ENCODE measurements around the gene ERP27.

ERP27 gene
- total RNA-seq: 9.7 to 15.7 (median 11.1) reads per million in 3 donors

- DNase-seq: no peak
- Histone ChIP-seq H3K4me1 (ENCODE audit: control insufficient read depth, insufficient read depth, low read length, poor library complexity, severe bottlenecking) (no peaks in the 10 kb centered on the region), H3K27ac (ENCODE audit: insufficient read depth, low read length, poor library complexity, severe bottlenecking) (no peak within 1 kb of the TSS), H3K27me3 (replicated peaks; ENCODE audit: control insufficient read depth, insufficient read depth, low read length, poor library complexity, severe bottlenecking) (no peaks in the 10 kb centered on the region), H3K9me3 (ENCODE audit: control insufficient read depth, low read length) (no peaks in the 10 kb centered on the region), H3K36me3 (ENCODE audit: control insufficient read depth, insufficient read depth, low read length) (peaks cover 44% of the 10 kb centered on the region), H3K4me3 (ENCODE audit: insufficient read depth, low read depth, low read length, poor library complexity, severe bottlenecking) (no peak within 1 kb of the TSS)
Measured at GRCh38 chr12:14938301-14938700, at the start of gene ERP27. Gene ERP27 (minus strand): TSS chr12:14938537. CDS start chr12:14938508, 29 bp downstream.

- peaks cover 6% of the 10 kb centered on the region for H3K4me1 ChIP-seq (ENCODE audit: control insufficient read depth, insufficient read depth, low read length, poor library complexity, severe bottlenecking)
- H3K9me3 ChIP-seq (ENCODE audit: control insufficient read depth, low read length): no peaks in the 10 kb centered on the region
- DNase-seq: no peak
- H3K27ac ChIP-seq (ENCODE audit: insufficient read depth, low read length, poor library complexity, severe bottlenecking): no peak overlapping the region
- H3K36me3 ChIP-seq (ENCODE audit: control insufficient read depth, insufficient read depth, low read length): no peaks in the 10 kb centered on the region
- no peak overlapping the region for H3K4me3 ChIP-seq (ENCODE audit: insufficient read depth, low read depth, low read length, poor library complexity, severe bottlenecking)
- no peaks in the 10 kb centered on the region for H3K27me3 ChIP-seq (replicated peaks; ENCODE audit: control insufficient read depth, insufficient read depth, low read length, poor library complexity, severe bottlenecking)
Measured at GRCh38 chr12:14988035-14988434, 49.7 kb upstream of the ERP27 start.

GRCh38 chr12:14986449-14986848 is 48.1 kb upstream of the ERP27 start:
- Histone ChIP-seq H3K27me3 (replicated peaks; ENCODE audit: control insufficient read depth, insufficient read depth, low read length, poor library complexity, severe bottlenecking) (no peaks in the 10 kb centered on the region), H3K4me1 (ENCODE audit: control insufficient read depth, insufficient read depth, low read length, poor library complexity, severe bottlenecking) (peaks cover 9% of the 10 kb centered on the region), H3K36me3 (ENCODE audit: control insufficient read depth, insufficient read depth, low read length) (no peaks in the 10 kb centered on the region), H3K9me3 (ENCODE audit: control insufficient read depth, low read length) (no peaks in the 10 kb centered on the region), H3K27ac (ENCODE audit: insufficient read depth, low read length, poor library complexity, severe bottlenecking) (no peak overlapping the region), H3K4me3 (ENCODE audit: insufficient read depth, low read depth, low read length, poor library complexity, severe bottlenecking) (no peak overlapping the region)
- DNase-seq: no peak

- peaks cover 16% of the 10 kb centered on the region for H3K4me1 ChIP-seq (ENCODE audit: control insufficient read depth, insufficient read depth, low read length, poor library complexity, severe bottlenecking)
- no peaks in the 10 kb centered on the region for H3K36me3 ChIP-seq (ENCODE audit: control insufficient read depth, insufficient read depth, low read length)
- DNase-seq: no peak
- no peaks in the 10 kb centered on the region for H3K27me3 ChIP-seq (replicated peaks; ENCODE audit: control insufficient read depth, insufficient read depth, low read length, poor library complexity, severe bottlenecking)
- no peaks in the 10 kb centered on the region for H3K9me3 ChIP-seq (ENCODE audit: control insufficient read depth, low read length)
- no peak overlapping the region for H3K4me3 ChIP-seq (ENCODE audit: insufficient read depth, low read depth, low read length, poor library complexity, severe bottlenecking)
- H3K27ac ChIP-seq (ENCODE audit: insufficient read depth, low read length, poor library complexity, severe bottlenecking): no peak overlapping the region
Measured at GRCh38 chr12:14984766-14985285, 46.5 kb upstream of the ERP27 start.

- Histone ChIP-seq H3K4me1 (ENCODE audit: control insufficient read depth, insufficient read depth, low read length, poor library complexity, severe bottlenecking) (peaks cover 21% of the 10 kb centered on the region), H3K9me3 (ENCODE audit: control insufficient read depth, low read length) (no peaks in the 10 kb centered on the region), H3K36me3 (ENCODE audit: control insufficient read depth, insufficient read depth, low read length) (no peaks in the 10 kb centered on the region), H3K27me3 (replicated peaks; ENCODE audit: control insufficient read depth, insufficient read depth, low read length, poor library complexity, severe bottlenecking) (no peaks in the 10 kb centered on the region), H3K4me3 (ENCODE audit: insufficient read depth, low read depth, low read length, poor library complexity, severe bottlenecking) (no peak overlapping the region), H3K27ac (ENCODE audit: insufficient read depth, low read length, poor library complexity, severe bottlenecking) (no peak overlapping the region)
- no peak for DNase-seq
Measured at GRCh38 chr12:14984036-14984435, 45.7 kb upstream of the ERP27 start.

GRCh38 chr12:14982991-14983390 is 44.7 kb upstream of the ERP27 start:
- Histone ChIP-seq H3K36me3 (ENCODE audit: control insufficient read depth, insufficient read depth, low read length) (no peaks in the 10 kb centered on the region), H3K27ac (ENCODE audit: insufficient read depth, low read length, poor library complexity, severe bottlenecking) (no peak overlapping the region), H3K4me3 (ENCODE audit: insufficient read depth, low read depth, low read length, poor library complexity, severe bottlenecking) (no peak overlapping the region), H3K4me1 (ENCODE audit: control insufficient read depth, insufficient read depth, low read length, poor library complexity, severe bottlenecking) (peaks cover 21% of the 10 kb centered on the region), H3K9me3 (ENCODE audit: control insufficient read depth, low read length) (no peaks in the 10 kb centered on the region), H3K27me3 (replicated peaks; ENCODE audit: control insufficient read depth, insufficient read depth, low read length, poor library complexity, severe bottlenecking) (no peaks in the 10 kb centered on the region)
- DNase-seq: no peak

GRCh38 chr12:14982562-14982961 is 44.2 kb upstream of the ERP27 start:
- Histone ChIP-seq H3K4me1 (ENCODE audit: control insufficient read depth, insufficient read depth, low read length, poor library complexity, severe bottlenecking) (peaks cover 21% of the 10 kb centered on the region), H3K27ac (ENCODE audit: insufficient read depth, low read length, poor library complexity, severe bottlenecking) (no peak overlapping the region)
- no peak for DNase-seq

GRCh38 chr12:14981049-14981448 is 42.7 kb upstream of the ERP27 start:
- no peak for DNase-seq
- Histone ChIP-seq H3K27ac (ENCODE audit: insufficient read depth, low read length, poor library complexity, severe bottlenecking) (no peak overlapping the region), H3K36me3 (ENCODE audit: control insufficient read depth, insufficient read depth, low read length) (no peaks in the 10 kb centered on the region), H3K4me1 (ENCODE audit: control insufficient read depth, insufficient read depth, low read length, poor library complexity, severe bottlenecking) (peaks cover 21% of the 10 kb centered on the region), H3K4me3 (ENCODE audit: insufficient read depth, low read depth, low read length, poor library complexity, severe bottlenecking) (no peak overlapping the region), H3K27me3 (replicated peaks; ENCODE audit: control insufficient read depth, insufficient read depth, low read length, poor library complexity, severe bottlenecking) (no peaks in the 10 kb centered on the region), H3K9me3 (ENCODE audit: control insufficient read depth, low read length) (no peaks in the 10 kb centered on the region)

More at GRCh38 chr12:14982562-14982961, 44.2 kb upstream of the ERP27 start:
- no peaks in the 10 kb centered on the region for H3K36me3 ChIP-seq (ENCODE audit: control insufficient read depth, insufficient read depth, low read length)
- no peaks in the 10 kb centered on the region for H3K9me3 ChIP-seq (ENCODE audit: control insufficient read depth, low read length)
- no peaks in the 10 kb centered on the region for H3K27me3 ChIP-seq (replicated peaks; ENCODE audit: control insufficient read depth, insufficient read depth, low read length, poor library complexity, severe bottlenecking)
- no peak overlapping the region for H3K4me3 ChIP-seq (ENCODE audit: insufficient read depth, low read depth, low read length, poor library complexity, severe bottlenecking)

- Histone ChIP-seq H3K27ac (ENCODE audit: insufficient read depth, low read length, poor library complexity, severe bottlenecking) (no peak overlapping the region), H3K27me3 (replicated peaks; ENCODE audit: control insufficient read depth, insufficient read depth, low read length, poor library complexity, severe bottlenecking) (no peaks in the 10 kb centered on the region), H3K4me1 (ENCODE audit: control insufficient read depth, insufficient read depth, low read length, poor library complexity, severe bottlenecking) (peaks cover 18% of the 10 kb centered on the region), H3K9me3 (ENCODE audit: control insufficient read depth, low read length) (no peaks in the 10 kb centered on the region), H3K36me3 (ENCODE audit: control insufficient read depth, insufficient read depth, low read length) (no peaks in the 10 kb centered on the region), H3K4me3 (ENCODE audit: insufficient read depth, low read depth, low read length, poor library complexity, severe bottlenecking) (no peak overlapping the region)
- DNase-seq: no peak
Measured at GRCh38 chr12:14979468-14979867, 41.1 kb upstream of the ERP27 start.

GRCh38 chr12:14976658-14977057 is 38.3 kb upstream of the ERP27 start:
- no peaks in the 10 kb centered on the region for H3K27me3 ChIP-seq (replicated peaks; ENCODE audit: control insufficient read depth, insufficient read depth, low read length, poor library complexity, severe bottlenecking)
- peaks cover 12% of the 10 kb centered on the region for H3K4me1 ChIP-seq (ENCODE audit: control insufficient read depth, insufficient read depth, low read length, poor library complexity, severe bottlenecking)
- H3K27ac ChIP-seq (ENCODE audit: insufficient read depth, low read length, poor library complexity, severe bottlenecking): no peak overlapping the region
- H3K9me3 ChIP-seq (ENCODE audit: control insufficient read depth, low read length): no peaks in the 10 kb centered on the region
- H3K4me3 ChIP-seq (ENCODE audit: insufficient read depth, low read depth, low read length, poor library complexity, severe bottlenecking): no peak overlapping the region
- no peaks in the 10 kb centered on the region for H3K36me3 ChIP-seq (ENCODE audit: control insufficient read depth, insufficient read depth, low read length)
- DNase-seq: no peak
